Gastroesophageal sphincter (tissue), 3 donors: ENCODE data around the gene UBAC2.

Experiments
- CTCF ChIP-seq, 4 experiments: fragments of 200-600 bp in 2 of 4; fragments of 450-650 bp in 2 of 4; sonication (generic) in 1 of 4; IDR thresholded peaks; one replicate each; pipeline ENCODE4 v1.5.1; 2017 to 2019; ENCODE audit warnings: antibody characterized with exemption in 4 of 4, mild to moderate bottlenecking in 2 of 4, moderate library complexity in 2 of 4
- EP300 ChIP-seq: sonication (generic); formaldehyde crosslinking; IDR thresholded peaks from one replicate; pipeline ENCODE4 v1.6.1; 2017; ENCODE audit warnings: antibody characterized with exemption, mild to moderate bottlenecking
- POLR2A ChIP-seq, 2 donors: fragments of 450-650 bp; IDR thresholded peaks; one replicate each; pipeline ENCODE4 v1.6.1; 2017; ENCODE audit warnings: antibody characterized with exemption in 2 of 2, mild to moderate bottlenecking in 2 of 2, moderate library complexity in 1 of 2

GRCh38 chr13:99330942-99331341 lies 130.3 kb downstream of the UBAC2 start:
- TF ChIP-seq POLR2A (IDR thresholded peaks at IDR 0.05) (no peak), CTCF (IDR thresholded peaks at IDR 0.05) (no peak), EP300 (no peak)
